ENCODE results near the gene PUM2.
A peak's percentile ranks its signal among the peaks of the same experiment; 100 is the strongest.

PUM2 gene

GRCh38 chr2:20327370-20327769 is 23.3 kb downstream of the PUM2 start:
- TF ChIP-seq ZBTB7A (IDR thresholded peaks at IDR 0.05; ENCODE audit: low read depth), result no peak
- TF ChIP-seq TAF1 (IDR thresholded peaks at IDR 0.05; ENCODE audit: low read depth), result no peak
- TF ChIP-seq EP300 (IDR thresholded peaks at IDR 0.05; ENCODE audit: borderline replicate concordance), result no peak
- TF ChIP-seq USF1 (IDR thresholded peaks at IDR 0.05), result no peak
- TF ChIP-seq, protein P1, sequence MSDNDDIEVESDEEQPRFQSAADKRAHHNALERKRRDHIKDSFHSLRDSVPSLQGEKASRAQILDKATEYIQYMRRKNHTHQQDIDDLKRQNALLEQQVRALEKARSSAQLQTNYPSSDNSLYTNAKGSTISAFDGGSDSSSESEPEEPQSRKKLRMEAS (IDR thresholded peaks at IDR 0.05), result no peak
- no peak for TF ChIP-seq RAD21 (IDR thresholded peaks at IDR 0.05; ENCODE audit: low read depth)
- TF ChIP-seq NFIC (IDR thresholded peaks at IDR 0.05), result no peak
- TF ChIP-seq EGR1 (IDR thresholded peaks at IDR 0.05), result no peak
- TF ChIP-seq TCF12 (IDR thresholded peaks at IDR 0.05; ENCODE audit: low read depth), result no peak
- TF ChIP-seq CEBPB (IDR thresholded peaks at IDR 0.05), result no peak
- no peak for TF ChIP-seq REST (IDR thresholded peaks at IDR 0.05; ENCODE audit: low read depth)
- no peak for TF ChIP-seq FOXM1 (IDR thresholded peaks at IDR 0.05; ENCODE audit: borderline replicate concordance, low read depth)
- no peak for TF ChIP-seq CREB1 (IDR thresholded peaks at IDR 0.05; ENCODE audit: low read depth)
- TF ChIP-seq YY1 (IDR thresholded peaks at IDR 0.05; ENCODE audit: low read depth), result no peak
- no peak for TF ChIP-seq TEAD4 (IDR thresholded peaks at IDR 0.05)

GRCh38 chr2:20326163-20326780 is 24.4 kb downstream of the PUM2 start:
- TF ChIP-seq, protein P1 (IDR thresholded peaks at IDR 0.05), result no peak
- peak; percentile 52; the same call in 1 of the 2 replicates for TF ChIP-seq RAD21 (IDR thresholded peaks at IDR 0.05; ENCODE audit: low read depth)

GRCh38 chr2:20322527-20323300 is 27.9 kb downstream of the PUM2 start:
- no peak for TF ChIP-seq RAD21 (IDR thresholded peaks at IDR 0.05; ENCODE audit: low read depth)
- TF ChIP-seq YY1 (IDR thresholded peaks at IDR 0.05; ENCODE audit: low read depth), result no peak
- TF ChIP-seq, protein P1 (IDR thresholded peaks at IDR 0.05), result no peak
- no peak for TF ChIP-seq CREB1 (IDR thresholded peaks at IDR 0.05; ENCODE audit: low read depth)
- TF ChIP-seq TAF1 (IDR thresholded peaks at IDR 0.05; ENCODE audit: low read depth), result no peak
- TF ChIP-seq REST (IDR thresholded peaks at IDR 0.05; ENCODE audit: low read depth), result no peak
- TF ChIP-seq TCF12 (IDR thresholded peaks at IDR 0.05; ENCODE audit: low read depth), result no peak
- no peak for TF ChIP-seq CEBPB (IDR thresholded peaks at IDR 0.05)
- no peak for TF ChIP-seq ZBTB7A (IDR thresholded peaks at IDR 0.05; ENCODE audit: low read depth)

- TF ChIP-seq NFIC (IDR thresholded peaks at IDR 0.05), result no peak
- no peak for TF ChIP-seq RAD21 (IDR thresholded peaks at IDR 0.05; ENCODE audit: low read depth)
- TF ChIP-seq YY1 (IDR thresholded peaks at IDR 0.05; ENCODE audit: low read depth), result no peak
- TF ChIP-seq EP300 (IDR thresholded peaks at IDR 0.05; ENCODE audit: borderline replicate concordance), result no peak
- no peak for TF ChIP-seq TAF1 (IDR thresholded peaks at IDR 0.05; ENCODE audit: low read depth)
- TF ChIP-seq CEBPB (IDR thresholded peaks at IDR 0.05), result no peak
- TF ChIP-seq EGR1 (IDR thresholded peaks at IDR 0.05), result no peak
- no peak for TF ChIP-seq ZBTB7A (IDR thresholded peaks at IDR 0.05; ENCODE audit: low read depth)
- TF ChIP-seq REST (IDR thresholded peaks at IDR 0.05; ENCODE audit: low read depth), result no peak
- TF ChIP-seq CREB1 (IDR thresholded peaks at IDR 0.05; ENCODE audit: low read depth), result no peak
- no peak for TF ChIP-seq TEAD4 (IDR thresholded peaks at IDR 0.05)
- TF ChIP-seq TCF12 (IDR thresholded peaks at IDR 0.05; ENCODE audit: low read depth), result no peak
- TF ChIP-seq FOXM1 (IDR thresholded peaks at IDR 0.05; ENCODE audit: borderline replicate concordance, low read depth), result no peak
- TF ChIP-seq, protein P1 (IDR thresholded peaks at IDR 0.05), result no peak
- no peak for TF ChIP-seq USF1 (IDR thresholded peaks at IDR 0.05)
Observed at GRCh38 chr2:20317690-20318089, 33.0 kb downstream of the PUM2 start.
